A673 (cell line): ENCODE results near the gene IQGAP2.

ENCODE experiments used
- EZH2 ChIP-seq: fragments of 200-600 bp; sonication (generic); IDR thresholded peaks from 2 replicates; pipeline ENCODE4 v1.6.1; 2017; ENCODE audit warnings: borderline replicate concordance, low read depth, mild to moderate bottlenecking, mixed read lengths, antibody characterized with exemption, low read length; ENCODE audit not compliant: poor library complexity, severe bottlenecking
- TF ChIP-seq, protein P1 (sequence below): fragments of 300-800, 200-600 bp; sonication (generic); conservative IDR thresholded peaks from 2 replicates; pipeline ENCODE4 v1.5.1; 2017; ENCODE audit warnings: low read depth, mild to moderate bottlenecking, antibody characterized with exemption, low read length, moderate library complexity, mixed read lengths

DNA sequence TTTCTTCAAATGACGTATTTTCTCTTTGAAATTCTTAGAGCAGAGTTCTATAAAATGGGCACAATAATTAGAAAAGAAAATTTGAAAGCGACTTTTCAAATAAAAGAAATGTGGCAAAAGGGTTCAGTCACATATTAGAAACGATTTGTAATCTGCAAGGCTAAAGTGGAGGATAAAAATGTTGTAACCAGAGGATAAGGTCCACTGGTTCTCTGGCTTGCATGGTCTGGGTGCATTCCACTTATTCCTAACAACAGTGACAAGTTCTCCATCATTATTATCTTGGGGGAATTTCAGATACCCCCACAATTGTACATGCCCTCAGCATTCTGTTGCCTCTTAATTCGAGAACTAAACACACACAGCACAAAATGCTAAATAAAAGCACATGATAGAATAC, 91.1 kb downstream of the IQGAP2 start:
- TF ChIP-seq, protein P1, sequence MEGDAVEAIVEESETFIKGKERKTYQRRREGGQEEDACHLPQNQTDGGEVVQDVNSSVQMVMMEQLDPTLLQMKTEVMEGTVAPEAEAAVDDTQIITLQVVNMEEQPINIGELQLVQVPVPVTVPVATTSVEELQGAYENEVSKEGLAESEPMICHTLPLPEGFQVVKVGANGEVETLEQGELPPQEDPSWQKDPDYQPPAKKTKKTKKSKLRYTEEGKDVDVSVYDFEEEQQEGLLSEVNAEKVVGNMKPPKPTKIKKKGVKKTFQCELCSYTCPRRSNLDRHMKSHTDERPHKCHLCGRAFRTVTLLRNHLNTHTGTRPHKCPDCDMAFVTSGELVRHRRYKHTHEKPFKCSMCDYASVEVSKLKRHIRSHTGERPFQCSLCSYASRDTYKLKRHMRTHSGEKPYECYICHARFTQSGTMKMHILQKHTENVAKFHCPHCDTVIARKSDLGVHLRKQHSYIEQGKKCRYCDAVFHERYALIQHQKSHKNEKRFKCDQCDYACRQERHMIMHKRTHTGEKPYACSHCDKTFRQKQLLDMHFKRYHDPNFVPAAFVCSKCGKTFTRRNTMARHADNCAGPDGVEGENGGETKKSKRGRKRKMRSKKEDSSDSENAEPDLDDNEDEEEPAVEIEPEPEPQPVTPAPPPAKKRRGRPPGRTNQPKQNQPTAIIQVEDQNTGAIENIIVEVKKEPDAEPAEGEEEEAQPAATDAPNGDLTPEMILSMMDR, result no peak
- no peak for TF ChIP-seq EZH2
